HG03060 (cell line): Measurements from ENCODE around the gene PAQR8.

Experiments used
- ATAC-seq: cut with Tn5 transposase; IDR thresholded peaks from one replicate; pipeline ENCODE4 v1.9.1; 2021; ENCODE audit warnings: low read depth, moderate number of reproducible peaks; ENCODE audit not compliant: unreplicated experiment

Gene PAQR8

GRCh38 chr6:52346503-52346902, 15.4 kb upstream of the PAQR8 start:
- ATAC-seq = no peak

GRCh38 chr6:52347818-52348217, 14.1 kb upstream of the PAQR8 start:
- ATAC-seq = no peak

GRCh38 chr6:52351879-52352238, 10.1 kb upstream of the PAQR8 start:
- no peak for ATAC-seq

GRCh38 chr6:52352239-52353018, 9.5 kb upstream of the PAQR8 start:
- ATAC-seq = peak; percentile 89

- no peak for ATAC-seq
Observed at GRCh38 chr6:52356017-52356416, 5.9 kb upstream of the PAQR8 start.

- no peak for ATAC-seq
Observed at GRCh38 chr6:52359403-52359802, 2.5 kb upstream of the PAQR8 start.

GRCh38 chr6:52360028-52360427, 1.9 kb upstream of the PAQR8 start:
- ATAC-seq = no peak

GRCh38 chr6:52360601-52361413, 1.1 kb upstream of the PAQR8 start:
- no peak for ATAC-seq

GRCh38 chr6:52361414-52361944, 472 bp upstream of the PAQR8 start:
- ATAC-seq = no peak

- no peak for ATAC-seq
Observed at GRCh38 chr6:52362443-52363227, 684 bp downstream of the PAQR8 start.

- ATAC-seq = no peak
Observed at GRCh38 chr6:52363228-52363867, 1.4 kb downstream of the PAQR8 start.

GRCh38 chr6:52364480-52365166, 2.7 kb downstream of the PAQR8 start:
- ATAC-seq = no peak

GRCh38 chr6:52365317-52365716, 3.4 kb downstream of the PAQR8 start:
- ATAC-seq = no peak

- ATAC-seq = no peak
Observed at GRCh38 chr6:52365866-52366540, 4.1 kb downstream of the PAQR8 start.

GRCh38 chr6:52368002-52368401, 6.1 kb downstream of the PAQR8 start:
- ATAC-seq = no peak

GRCh38 chr6:52369234-52369633, 7.3 kb downstream of the PAQR8 start:
- ATAC-seq = no peak

- ATAC-seq = no peak
Observed at GRCh38 chr6:52371656-52372191, 9.8 kb downstream of the PAQR8 start.

GRCh38 chr6:52373151-52373690, 11.3 kb downstream of the PAQR8 start:
- no peak for ATAC-seq

- no peak for ATAC-seq
Observed at GRCh38 chr6:52374247-52374646, 12.3 kb downstream of the PAQR8 start.
